ENCODE measurements around the gene FNIP2.

FNIP2 gene

DNA sequence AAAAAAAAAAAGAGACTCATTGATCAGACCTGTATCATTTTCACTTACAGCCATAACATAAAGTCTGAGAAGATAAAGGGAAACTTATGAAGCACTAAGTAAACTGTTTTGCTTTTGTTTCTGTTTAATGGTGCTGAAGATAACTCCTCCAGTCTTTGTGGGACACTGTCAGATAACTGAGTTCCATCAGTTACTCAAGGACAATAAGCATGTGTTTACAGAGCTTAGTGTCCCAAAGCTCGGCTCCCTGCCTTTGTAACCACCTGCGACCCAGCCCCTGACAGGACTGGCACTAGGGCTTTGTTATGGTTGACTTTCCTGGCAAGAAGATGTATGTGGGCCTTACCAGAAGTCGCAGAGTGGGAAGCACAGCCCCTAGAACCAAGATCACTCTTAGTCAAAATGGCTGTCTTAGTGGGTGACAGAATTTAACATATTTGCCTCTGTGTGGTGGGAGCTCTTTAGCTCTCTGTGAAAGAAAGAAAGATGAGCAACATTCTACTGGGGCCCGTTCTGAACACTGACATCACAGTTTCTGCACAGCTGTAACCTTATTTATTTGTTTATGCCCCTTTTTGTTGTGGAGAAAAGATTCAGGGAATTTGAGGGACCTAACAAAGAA, 68.1 kb downstream of the FNIP2 start:
- no peak for DNase-seq (ENCODE audit: low read depth in 2 of 2)

DNA sequence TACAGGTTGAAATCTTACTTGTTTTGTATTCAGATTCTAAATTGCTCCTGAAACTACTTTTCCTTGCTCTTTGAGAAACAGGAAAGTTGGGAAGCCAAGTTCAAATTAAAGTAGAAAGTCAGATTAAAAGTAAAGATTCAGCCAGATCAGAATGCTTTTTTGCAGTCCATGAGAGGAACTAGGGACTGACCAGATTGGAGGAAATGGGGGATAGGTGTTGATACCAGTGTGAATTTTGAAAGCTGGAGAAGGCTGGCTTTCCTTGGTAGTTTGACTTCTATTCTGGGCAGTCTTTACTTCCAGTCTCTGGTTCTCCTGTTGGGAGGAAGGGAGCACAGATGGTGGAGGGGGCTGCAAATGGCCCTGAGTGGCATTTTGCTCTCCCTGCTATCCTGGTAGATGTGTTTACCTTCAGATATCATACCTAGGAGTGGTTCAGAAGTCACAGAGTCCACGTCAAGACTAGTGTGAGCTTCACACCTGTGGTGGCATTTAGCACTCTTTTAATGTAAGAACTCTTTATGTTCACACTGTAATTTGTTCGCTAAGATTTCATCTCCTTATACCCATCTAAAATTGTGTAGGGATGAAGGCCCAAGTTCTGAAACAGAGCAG, 68.8 kb downstream of the FNIP2 start:
- no peak for DNase-seq (ENCODE audit: low read depth in 2 of 2)

DNA sequence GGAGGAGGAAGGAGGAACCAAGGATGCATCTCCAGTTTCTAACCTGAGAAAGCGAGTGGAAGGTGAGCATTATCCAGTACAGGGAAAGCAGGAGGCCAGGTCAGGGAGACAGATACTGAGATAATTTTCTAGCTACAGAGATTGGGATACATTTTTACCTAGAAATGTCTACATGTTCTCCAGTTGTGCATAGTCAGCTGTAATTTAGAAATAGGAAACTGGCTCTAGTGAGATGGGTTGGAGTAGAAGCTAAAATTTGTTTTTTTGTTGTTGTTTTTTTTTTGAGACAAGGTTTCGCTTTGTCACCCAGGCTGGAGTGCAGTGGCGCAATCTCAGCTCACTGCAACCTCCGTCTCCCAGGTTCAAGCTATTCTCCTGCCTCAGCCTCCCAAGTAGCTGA, 71.3 kb downstream of the FNIP2 start:
- DNase-seq (ENCODE audit: low read depth in 2 of 2): no peak

DNA sequence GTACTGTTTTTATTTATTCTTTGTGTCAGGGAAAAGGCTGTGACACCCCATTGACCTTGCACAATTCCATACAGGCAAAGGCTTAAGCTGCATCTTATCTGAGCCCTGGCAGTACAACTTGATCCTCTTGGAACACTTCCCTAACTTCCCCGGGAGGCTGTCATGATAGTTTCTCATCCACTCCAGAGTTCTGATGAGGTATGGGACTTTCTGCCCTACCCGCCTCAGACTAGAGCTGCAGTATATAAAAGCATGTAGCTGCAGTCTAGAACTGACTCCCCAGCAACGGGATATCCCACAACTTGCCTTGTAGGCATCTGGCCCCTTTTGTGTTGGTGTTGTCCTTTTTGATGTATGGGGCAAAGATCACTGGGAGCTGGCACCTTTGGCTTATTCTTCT, 72.7 kb downstream of the FNIP2 start:
- DNase-seq (ENCODE audit: low read depth in 2 of 2): no peak

DNA sequence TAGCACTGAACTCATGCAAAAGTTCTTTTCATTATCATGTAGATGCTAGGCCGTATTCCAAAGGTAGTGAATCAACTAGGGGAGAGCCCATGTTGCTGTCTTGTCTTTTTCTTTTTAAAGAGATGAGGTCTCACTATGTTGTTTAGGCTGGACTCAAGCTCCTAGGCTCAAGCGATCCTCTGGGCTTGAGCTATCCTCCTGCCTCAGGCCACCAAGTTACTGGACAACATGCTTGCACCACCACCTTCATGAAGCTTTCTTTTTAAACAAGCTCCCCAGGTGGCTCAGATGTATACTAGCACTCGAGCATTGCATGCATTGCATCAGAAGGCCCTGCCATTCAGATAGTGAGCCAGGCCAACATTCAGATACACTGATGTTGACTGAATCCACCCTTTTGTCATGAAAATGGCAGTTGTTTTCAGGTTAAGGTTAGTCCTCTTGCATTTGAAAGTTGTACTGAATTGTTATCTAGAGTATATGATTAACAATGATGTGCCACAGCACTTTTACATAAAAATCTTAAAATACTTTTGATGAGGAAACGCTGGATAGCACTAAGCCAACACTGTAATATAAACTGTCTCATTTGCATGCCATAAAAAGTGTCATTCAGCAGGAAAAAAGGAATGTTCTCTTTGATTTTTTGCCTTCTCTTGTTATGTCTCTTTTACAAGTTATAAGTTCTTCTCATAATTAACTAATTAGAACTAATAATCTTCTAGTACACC, 76.7 kb downstream of the FNIP2 start:
- DNase-seq (ENCODE audit: low read depth in 2 of 2): no peak

DNA sequence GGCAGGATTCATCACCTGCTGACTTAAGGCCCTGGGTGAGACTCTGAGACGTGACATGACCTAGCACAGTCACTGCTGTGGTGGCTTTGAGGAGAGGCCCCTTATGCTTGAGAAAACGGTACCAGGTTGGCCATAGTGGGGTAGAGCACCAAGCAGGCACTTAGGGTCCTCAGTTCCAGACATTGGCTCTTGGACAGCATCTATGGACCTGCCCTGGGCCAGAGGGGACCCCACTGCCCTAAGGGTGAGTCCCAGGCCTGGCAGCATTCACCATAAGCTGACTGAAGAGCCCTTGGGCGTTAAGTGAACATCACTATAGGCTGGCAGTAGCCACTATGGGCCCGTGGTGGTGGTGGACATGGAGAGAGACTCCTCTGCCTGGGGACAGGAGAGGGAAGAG, 78.7 kb downstream of the FNIP2 start:
- DNase-seq (ENCODE audit: low read depth in 2 of 2): no peak

DNA sequence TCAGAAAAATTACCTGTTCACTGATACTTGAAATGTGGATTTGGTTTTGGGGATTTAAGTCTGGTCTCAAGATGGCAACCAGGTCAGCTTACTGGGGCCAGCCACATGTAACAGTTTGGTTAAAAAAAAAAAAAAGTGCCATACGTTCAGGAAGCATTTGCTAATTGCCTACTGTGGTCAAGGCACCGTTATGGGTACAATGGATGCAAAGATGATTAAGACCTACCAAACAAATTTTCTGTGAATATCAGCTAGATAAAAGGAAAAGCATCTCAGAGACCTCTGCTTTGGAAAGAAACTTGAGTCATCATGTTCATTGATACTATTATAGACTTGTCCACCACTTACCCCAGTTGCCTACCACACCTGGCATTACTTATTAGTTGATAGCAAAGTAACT, 80.9 kb downstream of the FNIP2 start:
- no peak for DNase-seq (ENCODE audit: low read depth in 2 of 2)

DNA sequence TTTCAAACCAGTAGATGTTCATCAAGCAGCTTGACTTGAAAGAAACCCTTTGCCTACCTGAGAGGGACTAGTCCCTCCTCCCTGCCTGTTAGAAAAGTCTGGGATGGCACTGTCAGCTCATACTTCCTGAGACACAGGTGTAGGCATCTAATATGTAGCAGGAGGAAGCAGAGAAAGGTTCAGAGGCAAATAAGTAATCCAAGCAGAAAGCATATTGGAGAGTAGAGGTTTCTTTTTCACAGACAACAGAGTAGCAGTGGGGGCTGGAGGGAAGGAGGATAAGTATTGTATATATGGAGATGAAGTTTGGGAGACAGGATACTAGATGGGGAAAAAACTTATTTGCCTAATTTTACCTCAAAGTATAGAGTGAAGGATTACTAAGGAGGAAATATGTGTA, 81.5 kb downstream of the FNIP2 start:
- no peak for DNase-seq (ENCODE audit: low read depth in 2 of 2)

DNA sequence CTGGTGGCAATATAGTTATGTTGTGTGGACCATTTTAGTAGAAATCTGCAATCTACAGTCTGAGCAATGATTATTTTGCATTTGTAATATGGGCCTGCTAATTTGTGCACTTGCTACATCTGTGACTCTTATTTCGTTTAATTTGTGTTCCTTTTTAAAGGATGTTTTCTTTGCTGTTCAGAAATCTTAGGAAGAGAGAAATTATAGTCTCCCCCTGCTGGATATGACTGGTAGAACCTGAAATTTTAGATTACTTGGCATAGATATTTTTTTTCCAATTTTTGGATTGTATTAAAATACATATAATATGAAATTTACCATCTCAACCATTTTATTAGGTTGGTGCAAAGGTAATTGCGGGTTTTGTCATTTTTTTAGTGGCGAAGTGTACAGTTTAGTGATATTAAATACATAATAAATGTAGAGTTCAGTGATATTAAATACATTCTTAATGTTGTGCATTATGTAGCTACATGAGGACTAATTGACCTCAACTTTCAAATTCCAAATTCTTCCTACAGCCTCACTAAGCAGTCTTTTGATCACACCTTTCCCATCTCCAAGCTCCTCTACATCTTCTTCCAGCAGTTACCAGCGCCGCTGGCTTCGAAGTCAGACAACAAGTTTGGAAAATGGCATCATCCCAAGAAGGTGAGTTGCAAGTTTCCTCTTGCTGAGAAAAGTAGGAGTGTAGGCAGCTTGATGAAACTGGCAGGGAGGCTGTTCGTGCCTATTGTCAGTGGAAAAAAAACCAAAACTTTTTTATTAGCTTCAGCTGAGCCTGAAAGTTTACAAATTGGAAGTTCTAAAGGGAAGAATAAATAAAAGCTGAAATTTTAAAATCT, 82.2 kb downstream of the FNIP2 start:
- no peak for DNase-seq (ENCODE audit: low read depth in 2 of 2)

DNA sequence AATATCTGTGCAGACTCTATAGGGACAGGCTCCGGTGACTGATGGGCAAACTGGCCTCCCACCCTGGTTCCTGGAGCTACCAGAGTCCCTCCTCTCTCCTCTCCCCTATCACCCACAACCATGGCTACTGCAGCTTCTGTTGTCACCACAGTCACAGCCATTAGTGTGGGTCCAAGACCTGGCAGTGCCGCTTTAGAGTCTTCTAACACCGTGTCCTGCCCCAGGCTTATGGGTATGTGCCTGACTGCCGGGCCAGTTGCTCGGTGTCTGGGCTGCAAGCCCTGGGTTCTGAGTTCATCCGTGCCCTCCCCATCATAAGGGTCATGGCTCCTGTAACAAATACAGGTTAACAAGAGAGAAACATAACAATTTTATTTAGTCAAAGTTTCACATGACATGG, 85.4 kb downstream of the FNIP2 start:
- no peak for DNase-seq (ENCODE audit: low read depth in 2 of 2)

DNA sequence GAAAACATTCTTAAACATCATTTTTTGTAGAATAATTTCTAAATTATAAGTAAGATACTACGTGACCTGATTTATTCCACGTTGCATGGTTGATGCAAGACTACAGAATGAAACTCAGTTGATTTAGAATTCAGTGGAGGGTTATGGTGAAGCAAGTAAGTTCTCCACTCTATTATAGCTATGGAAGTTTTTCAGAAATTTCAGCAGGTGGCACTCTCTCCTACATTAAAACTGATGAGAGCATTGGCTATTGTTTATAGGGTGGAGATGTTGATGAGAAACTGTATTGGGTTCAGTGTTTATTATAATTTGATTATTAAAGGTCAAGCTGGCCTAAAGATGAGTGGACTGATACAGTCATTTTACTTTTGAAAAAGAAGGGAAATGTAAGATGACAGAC, 88.0 kb downstream of the FNIP2 start:
- no peak for DNase-seq (ENCODE audit: low read depth in 2 of 2)

DNA sequence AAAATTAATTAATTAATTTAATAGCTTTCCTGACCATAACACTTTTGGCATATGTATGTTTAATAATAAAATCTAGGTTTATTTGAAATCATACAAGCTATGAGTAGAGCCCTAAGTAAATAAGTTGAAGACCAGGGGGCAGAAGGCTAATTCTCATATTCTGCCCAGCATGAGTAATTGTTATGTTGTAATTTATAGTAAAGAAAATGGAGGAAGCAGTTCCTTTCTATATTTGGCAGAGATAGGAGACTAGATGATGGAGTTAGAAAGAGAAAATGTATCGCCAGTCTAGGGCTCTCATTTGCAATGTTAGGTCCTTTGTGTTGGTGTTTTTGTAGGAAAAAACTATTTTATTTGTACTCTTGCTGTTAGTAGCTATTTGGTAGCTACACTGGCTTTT, 89.1 kb downstream of the FNIP2 start:
- no peak for DNase-seq (ENCODE audit: low read depth in 2 of 2)

DNA sequence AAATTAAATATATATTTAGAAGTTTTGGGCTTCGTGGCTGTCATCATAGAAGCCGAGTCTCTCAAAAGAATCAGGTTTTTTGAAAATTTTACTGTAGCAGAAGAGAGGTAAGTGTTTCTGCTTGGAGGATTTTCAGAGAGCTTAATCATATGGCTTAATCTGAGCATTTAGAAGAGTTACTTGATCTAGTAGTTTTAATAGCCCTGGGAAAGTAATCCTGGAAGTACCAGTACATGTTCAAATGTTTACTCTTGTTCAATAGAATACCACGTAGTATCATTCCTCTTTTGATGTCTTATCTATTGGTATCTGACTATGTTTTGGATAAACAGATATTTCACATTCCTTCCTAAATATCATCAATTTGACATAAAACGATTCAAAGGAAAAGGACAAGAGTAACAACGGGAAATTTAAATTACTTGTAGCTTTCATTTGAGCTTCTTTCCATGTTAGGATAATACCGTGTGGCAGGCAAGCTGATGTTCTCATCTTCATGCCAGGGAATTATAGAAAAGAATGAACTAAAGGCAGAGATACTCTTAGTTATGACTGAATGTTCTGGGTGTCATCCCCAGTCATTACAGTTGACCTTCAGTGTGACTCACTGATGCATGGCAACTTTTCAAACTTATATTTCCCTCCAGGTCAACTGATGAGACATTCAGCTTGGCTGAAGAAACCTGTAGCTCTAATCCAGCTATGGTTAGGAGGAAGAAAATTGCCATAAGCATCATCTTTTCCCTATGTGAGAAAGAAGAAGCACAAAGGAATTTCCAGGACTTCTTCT, 89.8 kb downstream of the FNIP2 start:
- no peak for DNase-seq (ENCODE audit: low read depth in 2 of 2)

DNA sequence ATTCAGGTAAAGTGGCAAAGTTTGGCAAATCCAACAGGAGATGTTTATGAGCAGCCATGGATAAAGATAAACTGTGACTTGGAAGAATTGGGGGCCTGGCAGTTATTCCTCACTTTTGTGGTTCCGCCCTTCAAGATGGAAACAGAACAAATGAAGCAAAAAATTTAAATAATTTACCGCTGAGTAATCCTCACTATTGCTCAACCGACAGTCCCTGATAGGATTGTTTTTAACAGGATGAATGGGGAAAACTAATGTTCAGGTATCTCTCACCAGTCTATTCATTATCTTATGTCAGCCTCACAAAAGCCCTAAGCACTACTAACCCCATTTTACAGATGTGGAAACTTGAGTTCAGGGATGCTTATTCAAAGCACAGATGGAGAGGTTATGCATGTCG, 90.8 kb downstream of the FNIP2 start:
- DNase-seq (ENCODE audit: low read depth in 2 of 2): no peak

DNA sequence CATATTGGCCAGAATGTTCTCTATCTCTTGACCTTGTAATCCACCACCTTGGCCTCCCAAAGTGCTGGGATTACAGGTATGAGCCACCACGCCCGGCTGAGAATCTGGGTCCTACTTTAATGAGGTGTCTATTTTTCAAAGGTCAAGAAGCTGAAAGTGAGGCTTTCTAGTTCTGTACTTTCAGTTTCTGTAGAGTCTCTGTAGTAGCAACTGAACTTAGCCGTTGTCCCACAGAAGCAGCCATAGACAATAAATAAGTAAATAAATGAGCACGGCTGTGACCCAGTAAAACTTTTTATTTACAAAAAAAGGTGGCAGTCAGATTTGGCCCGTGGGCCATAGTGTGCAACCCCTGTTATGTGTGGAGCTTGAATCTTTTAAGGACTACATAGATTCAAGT, 92.0 kb downstream of the FNIP2 start:
- DNase-seq (ENCODE audit: low read depth in 2 of 2): no peak

DNA sequence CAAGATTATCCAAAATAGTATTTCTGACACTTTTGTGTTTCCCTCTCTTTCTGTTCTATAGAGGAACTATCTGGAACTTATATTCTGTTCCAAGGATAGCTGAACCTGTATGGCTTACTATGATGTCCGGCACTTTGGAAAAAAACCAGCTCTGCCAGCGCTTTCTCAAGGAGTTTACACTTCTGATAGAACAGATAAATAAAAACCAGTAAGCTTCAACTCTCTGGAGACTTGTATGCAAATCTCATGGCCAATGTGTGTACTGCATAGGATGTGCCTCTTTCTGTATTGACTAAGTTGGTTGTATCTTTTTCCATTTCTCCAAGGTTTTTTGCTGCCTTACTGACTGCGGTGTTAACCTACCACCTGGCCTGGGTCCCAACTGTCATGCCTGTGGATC, 92.5 kb downstream of the FNIP2 start:
- no peak for DNase-seq (ENCODE audit: low read depth in 2 of 2)

DNA sequence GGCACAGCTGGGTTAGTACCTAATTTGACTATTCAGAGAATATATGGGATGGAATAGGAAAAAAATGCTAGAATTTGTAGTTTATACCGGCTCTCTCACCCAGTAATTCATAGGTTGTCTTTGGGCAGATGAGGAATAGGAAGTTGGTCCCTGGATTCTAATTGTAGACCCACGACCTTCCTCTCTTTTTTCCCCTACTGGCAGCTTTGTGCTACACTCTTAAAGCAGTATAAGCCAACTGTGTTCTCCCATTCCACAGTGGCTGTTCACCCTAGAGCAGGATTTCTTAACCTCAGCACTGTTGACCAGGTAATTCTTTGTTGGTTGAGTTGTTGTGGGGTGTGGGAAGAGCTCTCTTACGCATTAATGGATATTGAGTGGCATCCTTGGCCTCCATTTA, 92.9 kb downstream of the FNIP2 start:
- DNase-seq (ENCODE audit: low read depth in 2 of 2): no peak

DNA sequence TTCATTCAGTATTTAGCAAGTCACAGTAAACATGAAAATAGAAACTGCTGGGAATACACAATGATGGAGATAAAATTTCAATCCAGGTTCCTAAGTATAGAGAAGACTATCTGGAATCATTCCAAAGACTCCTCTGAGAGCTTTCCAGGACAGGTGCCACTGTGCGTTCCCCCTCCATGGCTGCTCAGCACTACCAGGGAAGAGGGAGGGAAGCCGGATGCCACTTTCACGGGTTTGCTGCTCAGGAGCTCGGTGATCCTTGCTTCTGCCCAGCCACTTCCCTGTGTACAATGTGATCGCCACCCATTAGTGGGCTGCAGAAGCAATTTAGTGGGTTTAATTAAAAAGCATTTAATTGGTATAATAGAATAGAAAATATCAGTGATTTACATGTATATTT, 94.5 kb downstream of the FNIP2 start:
- no peak for DNase-seq (ENCODE audit: low read depth in 2 of 2)

DNA sequence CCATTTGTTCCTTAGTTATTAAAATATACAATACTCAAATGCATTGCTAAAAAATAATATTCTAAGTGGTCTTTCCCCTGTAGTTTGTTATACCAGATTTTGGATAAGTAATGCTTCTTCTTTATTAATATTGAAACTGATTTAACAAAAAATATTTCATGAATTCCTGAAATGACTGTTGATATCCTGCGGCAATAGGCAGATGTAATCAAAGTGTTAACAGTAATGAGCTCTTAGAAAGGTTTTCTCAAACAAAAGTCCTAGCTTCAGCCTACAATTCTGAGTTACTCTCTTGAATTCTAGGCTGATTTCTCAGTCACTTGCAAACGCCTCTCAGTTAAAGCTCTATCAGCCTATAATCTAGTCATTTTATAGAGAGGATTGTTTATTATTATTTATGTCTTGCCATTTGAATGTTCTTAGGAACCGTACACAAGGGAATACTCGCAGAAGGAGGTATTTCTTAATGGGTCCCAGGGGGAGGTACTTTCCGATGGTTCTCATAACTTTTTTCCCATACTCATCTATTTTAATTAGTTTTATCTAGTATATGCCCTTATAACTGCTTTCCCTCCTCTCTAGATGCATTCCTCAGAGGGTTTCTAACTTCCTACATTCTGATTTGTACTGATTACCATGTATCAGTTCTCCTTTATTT, 96.8 kb downstream of the FNIP2 start:
- no peak for DNase-seq (ENCODE audit: low read depth in 2 of 2)

DNA sequence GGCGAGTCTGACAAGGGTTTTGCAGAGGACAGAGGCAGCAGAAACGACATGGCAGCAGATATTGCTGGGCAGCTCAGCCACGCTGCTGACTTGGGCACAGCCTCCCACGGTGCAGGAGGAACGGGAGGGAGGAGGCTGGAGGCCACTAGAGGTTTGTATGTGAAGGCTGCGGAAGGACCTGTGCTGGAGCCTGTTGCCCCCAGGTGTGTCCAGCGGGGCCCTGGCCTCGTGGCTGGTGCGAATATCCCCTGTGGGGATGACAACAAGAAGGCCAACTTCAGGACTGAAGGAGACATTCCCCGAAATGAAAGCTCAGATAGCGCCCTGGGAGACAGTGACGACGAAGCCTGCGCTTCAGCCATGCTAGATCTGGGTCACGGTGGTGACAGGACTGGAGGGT, 100.2 kb downstream of the FNIP2 start:
- no peak for DNase-seq (ENCODE audit: low read depth in 2 of 2)

DNA sequence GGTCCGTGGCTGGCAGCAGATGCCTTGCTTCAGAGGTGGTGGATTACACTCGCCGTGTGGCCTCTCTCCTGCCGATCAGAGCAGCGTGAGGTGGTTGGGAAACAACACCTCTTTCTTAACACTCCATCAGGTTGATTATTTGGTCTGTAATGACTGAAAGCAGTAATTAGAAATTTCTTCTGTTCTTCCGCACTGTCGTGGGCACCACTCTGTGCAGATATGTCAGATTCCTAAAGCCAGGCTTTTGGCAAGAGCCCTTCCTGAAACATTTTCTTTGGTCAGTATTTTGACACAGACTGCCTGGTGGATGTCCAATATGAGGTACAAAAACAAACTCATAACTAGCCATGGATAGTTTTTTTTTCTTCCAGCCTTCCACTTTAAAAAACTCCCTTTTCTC, 100.9 kb downstream of the FNIP2 start:
- no peak for DNase-seq (ENCODE audit: low read depth in 2 of 2)

All from stimulated activated CD8-positive, alpha-beta memory T cell treated with anti-CD3 and anti-CD28 coated beads, Interleukin-15, amount 100 ng/mL, for 48 hours (primary cell).